ENCODE results near the gene SRGAP3. TPM values are rescaled to one million over a fixed set of nuclear protein-coding genes. Genes with fewer than 3 reads are reported as not detected.

SRGAP3 gene
- total RNA-seq, 1 donor from 2014 or later, result 7.1 TPM

DNA sequence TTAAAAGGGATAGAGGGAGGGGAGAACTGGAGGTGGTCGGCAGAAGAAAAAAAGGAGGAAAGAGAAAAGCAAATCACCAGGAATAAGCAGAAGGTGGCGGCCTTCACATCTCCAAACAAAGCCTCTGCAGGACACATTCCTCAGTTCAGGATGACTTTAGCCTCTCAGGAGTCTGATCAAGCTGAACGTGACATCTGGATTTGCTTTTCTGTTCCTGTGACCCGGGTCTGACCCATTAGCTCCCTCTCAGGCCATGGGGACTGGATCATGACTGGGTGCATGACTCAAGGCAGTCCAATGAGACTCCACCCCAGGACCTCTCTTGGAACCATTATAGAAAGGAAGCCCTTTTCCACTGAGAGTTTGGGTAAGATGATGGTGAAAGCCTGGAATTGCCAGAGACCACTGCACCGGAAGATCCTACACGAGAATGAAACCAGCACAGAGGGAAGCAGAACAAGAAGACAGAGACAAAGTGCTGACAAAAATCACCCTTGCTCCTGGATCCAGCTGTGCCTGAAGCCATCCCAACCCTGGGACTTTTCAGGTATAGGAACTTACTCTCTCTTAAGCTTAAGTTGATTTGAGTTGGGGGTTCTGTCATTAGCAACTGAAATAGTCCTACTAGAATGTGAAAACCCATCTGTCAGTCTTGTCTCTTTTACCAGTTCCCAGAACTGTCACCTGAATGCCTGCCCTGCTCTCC lies 240.7 kb downstream of the SRGAP3 start:
- DNase-seq, result no peak

DNA sequence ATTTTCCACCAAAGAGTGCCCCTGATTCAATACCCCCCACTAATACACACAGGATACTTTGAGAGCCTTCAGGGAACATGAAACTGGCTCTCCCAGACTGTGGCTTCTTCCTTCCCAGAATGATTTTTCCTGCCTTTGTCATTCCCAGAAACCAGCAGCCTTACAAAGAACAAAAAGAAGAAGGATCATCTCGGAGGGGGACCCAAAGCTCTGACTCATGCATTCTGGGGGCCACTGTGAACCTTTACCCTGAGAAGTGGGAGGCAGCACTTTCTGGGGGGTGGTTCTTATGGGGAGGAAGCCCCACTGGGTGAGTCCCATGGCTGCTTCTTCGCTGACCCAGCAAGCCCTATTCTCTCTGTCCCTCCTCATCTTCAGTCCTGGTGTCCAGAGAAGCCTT lies 241.5 kb downstream of the SRGAP3 start:
- no peak for DNase-seq

DNA sequence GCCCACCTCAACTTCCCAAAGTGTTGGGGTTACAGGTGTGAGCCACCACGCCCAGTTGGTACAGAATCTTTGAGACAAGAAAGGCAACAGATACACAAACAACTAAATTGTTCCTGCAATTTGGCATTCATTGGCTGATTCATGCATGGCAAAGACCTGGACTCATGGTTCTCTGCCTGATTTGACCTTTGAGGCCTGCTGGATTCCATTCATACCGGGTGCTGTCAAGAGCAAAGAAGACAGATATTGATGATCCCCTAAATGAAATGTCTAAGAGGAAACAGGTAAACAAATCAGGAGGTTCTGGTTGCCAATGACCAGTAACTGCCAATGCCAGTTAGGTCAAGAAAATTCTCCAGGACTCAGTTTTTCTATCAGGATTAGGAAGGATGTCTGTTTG lies 242.2 kb downstream of the SRGAP3 start:
- no peak for DNase-seq

DNA sequence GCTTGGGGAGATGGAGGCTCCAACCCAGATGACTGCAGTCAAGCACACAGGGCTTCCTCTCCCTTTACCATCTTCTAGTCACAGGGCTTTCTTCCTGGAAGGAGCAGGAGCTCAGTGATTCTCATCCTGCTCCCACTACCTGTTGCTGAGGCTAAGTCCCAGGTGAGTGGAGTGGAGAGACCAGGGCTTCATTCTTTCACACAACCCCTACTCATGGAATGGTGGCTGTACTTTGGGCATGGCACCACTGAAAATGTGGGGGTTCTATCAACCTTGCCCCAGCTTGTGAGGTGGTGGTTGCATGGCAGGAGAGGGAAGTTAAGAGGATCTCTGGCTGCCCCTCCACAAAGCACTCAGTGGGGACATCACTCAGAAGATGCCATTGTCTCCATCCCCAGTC lies 249.4 kb downstream of the SRGAP3 start:
- no peak for DNase-seq

DNA sequence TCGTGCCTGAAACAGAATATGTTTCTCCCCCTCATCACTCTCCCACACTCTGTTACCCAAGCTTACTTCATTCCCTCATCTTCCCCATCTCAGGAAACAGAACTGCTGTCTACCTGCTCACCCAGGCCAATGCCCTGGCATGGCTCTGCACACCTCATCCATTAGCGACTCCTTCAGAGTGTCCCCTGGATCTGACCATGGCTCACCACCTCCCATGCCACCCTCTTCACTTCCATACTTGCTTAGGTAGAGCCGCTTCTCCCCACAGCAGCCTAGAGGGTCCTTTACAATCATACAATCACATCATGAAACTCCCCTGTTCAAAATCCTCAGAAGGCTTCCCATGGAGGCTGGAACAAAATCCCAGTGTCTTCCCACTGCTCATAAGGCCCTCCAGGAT lies 252.3 kb downstream of the SRGAP3 start:
- DNase-seq, result no peak

DNA sequence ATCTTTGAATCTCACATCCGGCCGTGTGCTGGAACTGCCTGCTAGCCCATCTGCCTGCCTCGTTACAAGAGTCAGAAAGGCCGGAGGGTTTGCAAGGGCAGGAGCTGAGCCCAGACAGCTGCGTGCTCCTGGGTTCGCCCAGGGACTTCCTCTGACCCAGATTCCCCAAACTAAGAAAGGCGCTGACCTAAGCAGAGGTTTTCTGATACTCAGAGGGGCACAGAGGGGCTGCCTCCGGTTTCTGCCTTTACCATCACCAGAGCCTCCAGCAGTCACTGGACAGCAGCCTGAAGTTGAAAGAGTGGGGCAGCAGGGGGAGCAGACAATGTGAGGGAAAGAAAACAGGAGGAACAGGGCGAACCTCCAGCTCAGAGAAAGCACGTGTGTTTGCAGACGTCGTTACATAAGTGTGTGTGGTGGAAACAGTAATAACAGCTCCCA lies 252.7 kb downstream of the SRGAP3 start:
- DNase-seq, result peak; percentile 17

DNA sequence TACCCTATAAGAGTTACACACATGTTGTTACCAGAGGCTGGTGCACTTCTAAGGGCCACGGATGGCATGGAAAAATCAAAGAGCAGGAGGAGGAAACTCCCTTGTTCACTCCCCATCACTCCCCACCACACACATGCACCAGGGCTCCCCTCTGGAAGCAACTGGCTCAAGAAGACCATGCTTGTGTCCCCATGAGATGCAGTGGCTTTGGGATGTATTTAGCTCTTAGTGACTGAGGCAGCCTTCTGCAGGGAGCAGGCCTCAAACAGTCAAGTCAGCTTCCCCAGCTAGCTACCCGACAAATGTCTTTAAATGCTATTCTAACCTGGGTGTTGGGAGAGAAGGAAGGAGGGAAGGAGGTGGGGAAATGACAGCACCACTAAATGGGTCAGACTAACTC lies 253.2 kb downstream of the SRGAP3 start:
- DNase-seq, result no peak

DNA sequence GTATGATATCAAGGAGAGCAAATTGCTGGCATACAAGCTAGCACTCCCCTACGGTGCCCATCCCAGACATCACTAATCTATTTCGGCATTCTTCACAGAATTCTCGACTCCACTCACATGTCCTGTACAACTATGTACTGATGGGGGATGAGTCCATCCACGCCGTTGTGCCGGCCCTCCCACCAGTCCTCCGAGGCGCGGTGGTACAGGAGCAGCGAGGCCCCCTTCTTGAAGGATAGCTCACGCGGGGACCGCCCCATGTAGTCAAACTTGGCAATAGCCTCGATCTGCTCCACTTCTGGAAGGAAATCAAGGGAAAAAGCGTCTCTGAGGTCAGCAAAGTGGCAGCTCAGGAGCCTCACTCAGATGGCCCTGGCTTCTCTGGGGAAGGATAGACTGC lies 255.2 kb downstream of the SRGAP3 start:
- DNase-seq, result no peak

DNA sequence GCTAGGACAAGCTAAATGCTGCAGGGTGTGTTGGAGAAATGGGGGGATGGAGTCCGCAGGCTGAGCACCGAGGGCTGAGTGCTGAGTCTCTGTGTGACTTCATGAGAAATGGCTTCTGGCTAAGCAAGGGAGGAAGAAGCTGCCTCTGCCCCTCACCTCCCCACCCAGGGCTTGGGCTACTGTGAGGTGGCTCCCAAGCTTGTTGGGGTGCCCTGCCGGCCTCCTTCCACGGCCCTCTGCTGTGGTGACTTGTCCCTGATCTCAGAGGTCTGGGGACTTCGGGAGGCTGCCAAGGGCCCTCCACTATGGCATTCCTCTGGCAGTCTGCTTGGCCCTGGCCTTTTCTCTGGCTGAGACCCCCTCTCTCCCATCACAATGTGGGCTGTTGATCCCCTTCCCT lies 256.1 kb downstream of the SRGAP3 start:
- DNase-seq, result no peak

DNA sequence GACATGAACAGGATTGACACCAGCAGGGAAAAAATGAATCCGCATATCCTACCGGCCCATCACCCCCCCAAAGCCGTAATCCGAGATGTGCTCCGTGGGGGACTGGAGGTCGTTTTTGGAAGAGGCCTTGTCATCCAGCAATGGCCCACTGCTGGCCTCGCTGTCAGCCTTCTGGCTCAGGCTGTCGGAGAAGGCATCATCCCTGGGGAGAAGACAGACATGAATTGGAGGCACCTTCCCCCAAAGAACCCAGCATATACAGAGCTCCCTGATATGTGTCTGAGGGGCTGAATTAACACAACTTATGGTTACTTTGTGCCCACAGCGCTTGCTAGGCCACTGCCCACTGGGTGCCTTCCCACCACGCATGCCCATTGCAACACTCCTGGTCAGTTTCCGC lies 256.6 kb downstream of the SRGAP3 start:
- no peak for DNase-seq

DNA sequence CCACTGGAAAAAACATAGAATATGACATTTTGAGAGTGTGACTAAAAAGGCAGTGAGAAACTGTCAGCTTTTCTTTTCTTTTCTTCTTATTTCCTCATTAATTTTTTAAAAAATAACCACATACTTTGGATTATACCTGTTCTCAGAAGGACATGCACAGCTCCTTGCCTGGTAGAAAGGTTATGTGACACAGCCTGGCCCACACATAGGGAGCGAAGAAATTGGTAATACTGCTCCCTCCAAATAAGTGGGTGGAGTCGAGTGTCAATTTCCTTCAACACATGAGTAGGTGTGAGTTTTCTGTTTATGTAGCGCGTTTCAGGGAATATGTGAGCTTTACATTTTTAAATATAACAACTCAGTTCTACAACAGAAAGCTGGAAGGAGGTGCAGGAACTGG lies 257.2 kb downstream of the SRGAP3 start:
- DNase-seq, result no peak

DNA sequence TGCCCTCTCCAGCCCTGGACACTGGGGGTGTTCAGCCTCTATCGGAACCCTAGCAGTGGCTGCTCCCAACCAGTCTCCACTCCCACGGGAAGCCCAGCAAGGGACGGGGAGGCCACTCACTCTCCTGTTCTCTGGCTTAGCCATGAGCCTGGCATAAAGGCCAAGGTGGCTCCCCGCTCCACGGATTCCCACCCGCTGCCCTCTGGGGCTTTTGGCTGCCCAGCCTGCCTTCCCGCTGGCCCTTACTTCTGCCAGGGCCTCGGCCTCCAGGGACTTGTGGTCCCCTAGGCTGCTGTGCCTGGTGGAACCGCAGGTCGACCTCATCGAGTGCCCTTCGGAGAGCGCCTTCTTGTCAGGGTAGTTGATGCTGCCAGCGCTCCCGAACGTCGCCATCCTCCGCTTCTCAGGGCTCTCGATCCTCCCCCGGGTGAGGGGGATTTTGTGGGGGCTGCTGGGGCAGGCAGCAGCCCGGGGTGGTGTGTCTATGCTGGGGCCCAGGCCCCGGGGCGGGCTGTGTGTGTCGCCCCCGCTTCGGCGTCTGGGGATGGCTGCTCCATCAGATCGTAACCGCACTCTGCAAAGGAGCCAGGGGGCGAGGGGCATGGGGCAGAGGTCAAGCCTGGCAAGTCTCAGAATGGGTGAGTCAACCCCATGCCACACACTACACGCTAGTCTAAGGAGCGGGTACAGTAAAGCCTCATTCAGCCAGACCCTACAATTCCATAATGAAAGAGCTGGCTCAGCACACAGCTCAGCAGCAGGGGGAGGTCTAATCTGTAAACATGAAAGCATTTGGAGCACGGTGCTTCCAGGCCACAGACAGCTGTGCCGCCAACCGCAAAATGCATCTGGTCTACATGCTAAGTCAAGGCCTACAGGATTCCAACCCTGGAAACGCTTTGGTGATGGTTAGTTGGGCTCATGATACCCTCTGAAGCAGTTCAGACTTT lies 258.9 kb downstream of the SRGAP3 start:
- DNase-seq, result no peak

DNA sequence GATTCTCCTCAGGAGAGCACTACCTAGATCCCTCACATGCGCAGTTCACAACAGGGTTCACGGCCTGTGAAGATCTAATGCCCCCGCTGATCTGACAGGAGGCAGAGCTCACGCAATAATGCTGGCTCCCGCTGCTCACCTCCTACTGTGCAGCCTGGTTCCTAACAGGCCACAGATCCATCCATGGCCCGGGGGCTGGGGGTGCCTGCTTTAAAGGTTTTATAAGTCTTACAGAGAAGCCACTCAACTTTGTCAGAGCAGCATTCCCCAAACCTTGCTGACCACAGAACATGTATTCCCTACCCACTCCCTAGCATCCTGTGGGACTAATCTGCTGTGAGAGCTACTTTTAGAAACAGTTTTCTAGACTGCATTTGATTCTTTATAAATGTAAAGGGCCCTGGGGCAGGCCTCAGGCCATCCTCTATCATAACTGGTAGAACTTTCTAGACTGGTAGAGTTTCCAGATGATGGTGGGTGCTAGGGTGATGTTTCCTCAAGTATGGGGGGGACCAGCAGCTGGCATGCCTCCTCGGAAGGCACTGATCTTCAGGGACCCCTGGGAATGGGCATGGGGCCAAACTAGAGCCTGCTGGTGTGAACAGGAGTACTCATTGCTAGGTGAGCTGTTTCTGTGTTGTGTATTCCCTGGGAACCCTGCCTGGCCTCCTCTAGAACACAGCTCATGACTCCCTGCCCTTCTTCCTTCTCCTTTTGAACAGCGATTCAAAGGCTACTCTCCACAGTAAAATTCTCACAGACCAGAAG lies 260.5 kb downstream of the SRGAP3 start:
- no peak for DNase-seq

DNA sequence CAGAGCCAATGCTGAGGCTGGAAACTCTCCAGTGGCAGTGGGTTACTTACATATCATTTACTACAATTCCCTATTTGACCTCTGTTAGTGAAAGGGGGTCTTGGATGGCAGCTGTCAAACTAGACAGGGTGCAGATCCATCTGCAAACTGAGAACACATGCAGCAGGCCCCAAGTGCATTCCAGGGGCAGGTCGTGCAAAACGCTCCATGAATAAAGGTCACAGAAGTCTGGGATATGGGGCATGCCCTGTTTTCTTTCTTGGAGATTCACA lies 261.1 kb downstream of the SRGAP3 start:
- no peak for DNase-seq

DNA sequence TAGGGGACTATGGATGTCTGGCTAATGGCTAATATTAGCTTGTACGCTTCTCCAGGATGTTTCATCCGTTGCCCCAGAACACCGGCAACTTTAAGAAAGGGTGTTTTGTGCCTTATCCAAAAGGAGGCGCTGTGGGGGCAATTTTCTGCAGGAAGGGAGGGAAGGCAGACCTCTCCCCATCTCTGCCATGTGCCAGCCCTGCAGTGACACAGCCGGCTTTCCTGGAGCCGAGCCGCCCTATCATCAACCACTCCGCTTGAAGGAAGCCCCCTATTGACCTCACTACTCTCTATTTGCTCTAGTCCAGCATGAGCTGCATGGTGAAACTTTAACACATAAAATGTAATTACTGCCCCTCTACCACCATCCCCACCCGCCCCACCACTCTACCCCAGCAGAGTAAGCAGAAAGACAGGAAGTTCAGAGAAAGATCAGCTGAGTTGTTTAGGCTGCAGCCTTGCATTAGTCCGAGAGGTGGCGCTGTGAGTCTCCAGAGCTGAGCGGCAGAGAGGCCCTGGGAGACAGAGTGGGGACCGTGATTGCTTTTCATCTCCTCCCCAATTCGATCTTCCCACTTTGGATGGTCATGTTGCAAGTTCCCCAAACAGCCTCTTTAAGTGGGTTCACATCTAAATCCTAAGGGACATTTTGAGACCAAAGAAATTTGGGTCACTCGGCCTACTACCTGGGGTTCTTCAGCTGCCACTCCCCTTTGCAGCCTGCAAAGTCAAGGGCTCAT lies 261.6 kb downstream of the SRGAP3 start:
- DNase-seq, result peak; percentile 79

DNA sequence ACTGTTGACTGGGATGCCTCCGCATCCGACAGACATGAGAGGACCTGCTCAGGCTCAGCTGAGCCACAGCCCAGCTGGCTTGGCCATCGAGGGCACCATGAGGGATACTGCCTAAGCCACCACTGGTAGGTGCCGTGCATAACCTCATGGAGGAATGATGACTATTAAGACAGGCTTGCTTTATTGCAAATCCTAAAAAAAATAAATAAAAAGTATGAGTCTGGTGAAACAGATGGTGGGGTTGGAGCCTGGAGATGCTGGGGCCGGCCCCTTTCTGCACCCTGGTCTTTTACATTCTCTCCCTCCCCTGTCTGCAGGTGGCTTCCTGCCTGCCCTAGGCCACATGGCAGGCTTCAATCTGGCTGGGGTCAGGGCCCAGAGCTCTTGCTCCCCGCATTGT lies 262.2 kb downstream of the SRGAP3 start:
- no peak for DNase-seq

DNA sequence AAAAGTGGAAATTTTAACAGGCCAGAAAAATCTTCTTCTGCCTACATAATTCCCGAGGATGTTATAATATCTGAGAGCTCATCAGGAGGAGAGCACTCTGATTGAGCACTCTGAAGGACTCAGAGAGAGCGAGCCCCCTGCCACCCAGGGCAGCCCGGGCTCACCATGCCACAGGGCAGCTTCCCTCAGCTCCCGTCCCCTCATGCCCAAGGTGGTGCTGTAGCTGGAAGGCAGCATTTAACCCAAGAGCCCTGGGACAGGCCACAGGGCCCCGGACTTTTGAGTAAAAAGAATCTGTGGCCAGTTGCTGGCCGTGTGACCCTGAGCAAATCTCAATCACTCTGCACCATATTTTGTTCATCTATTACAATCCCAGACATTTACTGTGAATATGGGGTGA lies 262.7 kb downstream of the SRGAP3 start:
- no peak for DNase-seq

DNA sequence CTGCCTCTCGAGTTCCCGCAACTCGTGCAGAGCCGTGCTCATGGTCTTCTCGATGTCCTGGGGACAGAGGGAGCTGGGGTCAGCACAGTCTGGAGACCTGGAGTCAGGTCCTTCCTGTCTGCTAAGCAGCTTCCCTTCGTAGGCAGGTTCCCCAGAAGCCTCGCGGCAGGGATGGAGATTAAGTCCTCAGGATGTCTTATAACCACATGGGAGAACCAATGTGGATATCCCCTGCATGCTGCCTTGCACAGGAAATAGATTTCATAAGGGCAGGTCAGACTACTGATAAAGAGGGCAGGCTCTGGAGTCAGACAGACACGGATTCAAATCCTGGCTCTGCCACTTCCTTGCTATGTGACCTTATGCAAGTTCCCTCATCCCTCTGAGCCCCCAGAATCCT lies 263.6 kb downstream of the SRGAP3 start:
- no peak for DNase-seq

DNA sequence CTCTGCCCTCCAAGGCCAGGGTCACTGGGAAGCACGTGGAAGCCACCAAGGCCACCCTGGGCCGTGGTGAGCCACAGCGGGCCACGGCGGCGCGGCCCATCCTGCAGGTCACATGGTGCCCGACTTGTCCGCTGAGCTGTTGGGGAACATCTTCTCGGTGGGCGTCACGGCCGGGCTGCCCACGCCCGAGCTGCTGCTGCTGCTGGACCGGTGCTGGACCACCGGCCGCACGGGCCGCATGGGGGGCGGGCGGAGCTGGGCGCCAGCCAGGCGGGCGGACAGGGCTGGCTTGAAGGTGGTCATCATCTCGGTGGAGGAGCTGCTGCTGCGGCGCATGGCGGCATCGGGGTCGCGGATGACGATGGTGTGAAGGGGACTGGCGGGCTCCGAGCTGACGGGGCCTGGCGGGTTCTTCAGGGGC lies 264.0 kb downstream of the SRGAP3 start:
- no peak for DNase-seq

DNA sequence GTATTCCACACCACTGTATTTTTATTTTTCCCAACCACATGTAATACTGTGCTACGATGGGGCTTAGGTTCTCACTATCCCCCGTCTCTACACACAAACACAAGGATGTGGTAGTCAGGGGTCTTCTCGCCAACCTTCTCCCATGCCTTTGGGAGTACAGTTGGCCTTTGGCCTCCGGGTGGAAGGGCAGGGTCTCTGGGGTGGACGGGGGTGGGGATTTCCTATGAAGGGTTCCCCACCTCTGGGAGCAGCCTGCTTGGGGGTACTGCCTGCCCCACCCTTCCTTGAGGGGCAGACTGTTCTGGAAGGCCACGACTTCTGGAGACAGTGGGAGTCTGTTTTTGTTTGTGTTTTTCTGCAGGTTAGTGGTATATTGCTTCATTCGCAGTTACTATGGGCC lies 264.9 kb downstream of the SRGAP3 start:
- DNase-seq, result no peak

DNA sequence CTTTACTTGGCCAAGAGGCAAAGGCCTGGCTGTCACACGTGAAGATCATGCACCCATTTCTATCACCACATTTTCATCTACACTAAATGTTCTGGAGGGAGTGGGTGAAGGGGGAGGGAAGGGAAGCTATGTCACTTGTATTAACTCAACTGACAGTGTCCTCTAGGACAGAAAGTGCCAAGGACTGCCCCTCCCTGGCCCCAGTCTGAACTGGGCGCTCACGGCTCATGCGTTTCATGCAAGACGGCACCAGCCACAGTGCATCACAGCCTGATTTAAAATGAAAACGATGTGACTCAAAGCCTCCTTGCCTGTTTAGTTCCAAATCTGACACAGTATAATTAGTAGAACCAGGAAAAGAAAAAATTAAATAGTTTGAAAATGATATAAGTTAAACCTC lies 265.4 kb downstream of the SRGAP3 start:
- DNase-seq, result no peak

DNA sequence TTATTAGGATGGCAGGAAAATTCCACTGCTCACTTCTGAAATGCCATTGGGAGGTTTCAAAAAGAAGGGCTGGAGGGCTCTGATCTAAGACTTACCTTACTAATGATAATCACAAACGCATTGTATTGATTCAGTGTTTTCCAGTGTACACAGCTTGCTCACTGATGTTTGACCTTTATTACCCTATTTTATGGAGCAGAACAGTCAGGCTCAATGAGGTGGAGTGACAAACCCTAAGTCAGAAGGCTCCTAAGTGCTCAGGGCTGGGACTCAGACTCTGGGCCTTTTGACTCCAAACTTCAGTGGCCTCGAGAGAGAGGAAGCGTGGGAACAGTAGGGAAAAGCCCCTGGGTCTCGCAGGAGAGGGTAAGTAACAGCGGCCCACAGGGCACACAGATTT lies 265.9 kb downstream of the SRGAP3 start:
- no peak for DNase-seq

DNA sequence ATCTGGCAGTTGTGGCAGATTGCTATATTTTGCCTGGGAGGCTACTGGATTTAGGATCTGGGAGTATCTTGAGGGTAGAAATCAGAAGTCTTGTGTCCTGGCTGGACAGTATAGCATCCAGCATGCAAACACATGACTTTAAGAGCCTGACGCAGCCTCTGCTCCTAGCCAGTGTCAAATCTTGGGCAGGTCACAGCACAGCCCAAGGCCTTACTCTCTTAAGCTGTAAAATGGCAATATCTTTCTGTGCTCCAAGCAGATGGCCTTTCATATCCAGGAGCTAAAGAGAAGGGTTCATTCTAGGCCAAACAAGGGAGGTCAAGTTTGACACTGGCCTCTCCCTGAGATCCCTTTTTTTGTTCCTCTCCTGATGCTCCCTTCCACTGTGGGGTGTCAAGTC lies 266.4 kb downstream of the SRGAP3 start:
- no peak for DNase-seq
